A673 (cell line): ENCODE data around the gene REXO1.
"Not testable (repeated sequence)": the region's sequence is repeated elsewhere in the genome, so short reads cannot be mapped to it uniquely, and the experiment has no call there.

ENCODE experiments used
- EZH2 ChIP-seq: fragments of 200-600 bp; sonication (generic); IDR thresholded peaks from 2 replicates; pipeline ENCODE4 v1.6.1; 2017; ENCODE audit warnings: borderline replicate concordance, low read depth, mild to moderate bottlenecking, mixed read lengths, antibody characterized with exemption, low read length; ENCODE audit not compliant: poor library complexity, severe bottlenecking
- TF ChIP-seq, protein P1 (sequence below): fragments of 300-800, 200-600 bp; sonication (generic); conservative IDR thresholded peaks from 2 replicates; pipeline ENCODE4 v1.5.1; 2017; ENCODE audit warnings: low read depth, mild to moderate bottlenecking, antibody characterized with exemption, low read length, moderate library complexity, mixed read lengths

DNA sequence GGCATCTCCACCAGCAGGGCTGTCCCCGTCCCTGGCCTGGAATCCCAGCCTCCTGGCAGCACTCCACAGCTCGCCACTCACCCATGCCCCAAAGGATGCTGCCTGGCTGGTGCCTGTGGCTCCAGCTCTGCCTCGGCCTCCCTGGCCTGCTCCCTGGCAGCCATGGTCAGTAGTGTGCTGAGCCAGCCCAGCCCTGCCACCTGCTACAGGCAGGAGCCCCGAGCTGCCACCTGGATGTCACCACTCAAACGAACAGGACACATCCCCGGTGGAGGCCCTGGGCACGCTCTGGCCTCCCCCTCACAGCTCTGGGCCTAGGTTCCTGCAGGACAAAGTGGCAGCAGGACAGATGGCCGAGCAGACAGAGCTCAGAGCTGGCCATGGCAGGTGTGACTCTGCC is 30.3 kb upstream of the REXO1 start:
- TF ChIP-seq EZH2 = not testable (repeated sequence)
- TF ChIP-seq, protein P1, sequence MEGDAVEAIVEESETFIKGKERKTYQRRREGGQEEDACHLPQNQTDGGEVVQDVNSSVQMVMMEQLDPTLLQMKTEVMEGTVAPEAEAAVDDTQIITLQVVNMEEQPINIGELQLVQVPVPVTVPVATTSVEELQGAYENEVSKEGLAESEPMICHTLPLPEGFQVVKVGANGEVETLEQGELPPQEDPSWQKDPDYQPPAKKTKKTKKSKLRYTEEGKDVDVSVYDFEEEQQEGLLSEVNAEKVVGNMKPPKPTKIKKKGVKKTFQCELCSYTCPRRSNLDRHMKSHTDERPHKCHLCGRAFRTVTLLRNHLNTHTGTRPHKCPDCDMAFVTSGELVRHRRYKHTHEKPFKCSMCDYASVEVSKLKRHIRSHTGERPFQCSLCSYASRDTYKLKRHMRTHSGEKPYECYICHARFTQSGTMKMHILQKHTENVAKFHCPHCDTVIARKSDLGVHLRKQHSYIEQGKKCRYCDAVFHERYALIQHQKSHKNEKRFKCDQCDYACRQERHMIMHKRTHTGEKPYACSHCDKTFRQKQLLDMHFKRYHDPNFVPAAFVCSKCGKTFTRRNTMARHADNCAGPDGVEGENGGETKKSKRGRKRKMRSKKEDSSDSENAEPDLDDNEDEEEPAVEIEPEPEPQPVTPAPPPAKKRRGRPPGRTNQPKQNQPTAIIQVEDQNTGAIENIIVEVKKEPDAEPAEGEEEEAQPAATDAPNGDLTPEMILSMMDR = not testable (repeated sequence)
